ENCODE data around the gene MYL7.

MYL7 gene

DNA sequence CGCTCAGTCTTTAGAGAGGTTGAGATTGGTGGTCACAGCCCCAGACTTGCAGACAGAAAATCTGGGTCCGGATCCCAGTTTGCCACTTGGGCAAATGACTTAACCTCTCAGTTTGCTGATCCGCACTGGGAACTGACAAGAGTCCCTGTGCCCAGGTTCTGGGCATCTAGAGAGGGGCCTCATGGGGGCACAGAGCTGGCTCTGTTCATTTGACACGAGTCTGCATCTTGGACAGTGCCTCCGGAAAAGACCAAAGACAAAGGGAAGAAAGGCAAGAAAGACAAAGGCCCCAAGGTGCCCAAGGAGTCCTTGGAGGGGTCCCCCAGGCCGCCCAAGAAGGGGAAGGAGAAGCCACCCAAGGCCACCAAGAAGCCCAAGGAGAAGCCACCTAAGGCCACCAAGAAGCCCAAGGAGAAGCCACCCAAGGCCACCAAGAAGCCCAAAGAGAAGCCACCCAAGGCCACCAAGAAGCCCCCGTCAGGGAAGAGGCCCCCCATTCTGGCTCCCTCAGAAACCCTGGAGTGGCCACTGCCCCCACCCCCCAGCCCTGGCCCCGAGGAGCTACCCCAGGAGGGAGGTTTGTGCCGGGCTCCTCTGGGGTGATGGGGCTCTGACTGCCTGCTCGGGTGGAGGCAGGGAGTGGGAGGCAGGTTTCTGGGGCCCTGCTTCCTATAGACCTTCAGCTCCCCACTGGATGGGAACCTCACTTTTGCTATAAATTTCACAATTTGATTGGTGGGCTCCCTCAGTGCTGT is 34.6 kb downstream of the MYL7 start:
- H3K4me3 ChIP-seq (ENCODE audit: low read depth in 1 of 5, low read length in 5 of 5) = peak overlapping the region in 1 of 5 donors; percentile 9
- peaks cover 0 to 33% (median 16%) of the 10 kb centered on the region in 5 donors for H3K36me3 ChIP-seq (ENCODE audit: control insufficient read depth in 5 of 5, insufficient read depth in 5 of 5, low read length in 5 of 5)
- H3K9ac ChIP-seq (ENCODE audit: low read length in 5 of 5) = peak overlapping the region in 3 of 5 donors; percentile 8 to 56 (median 55)
- H3K9me3 ChIP-seq (ENCODE audit: control insufficient read depth in 5 of 5, low read length in 5 of 5) = no peaks in the 10 kb centered on the region
- peaks cover 13 to 48% (median 32%) of the 10 kb centered on the region in 5 donors for H3K4me1 ChIP-seq (ENCODE audit: control insufficient read depth in 5 of 5, insufficient read depth in 5 of 5, low read length in 5 of 5)
- H3K27ac ChIP-seq (ENCODE audit: low read depth, low read length) = peak overlapping the region; percentile 72
- H3K27me3 ChIP-seq (ENCODE audit: control insufficient read depth in 5 of 5, insufficient read depth in 4 of 5, low read length in 5 of 5) = peaks cover 0 to 6% (median 0%) of the 10 kb centered on the region in 5 donors

DNA sequence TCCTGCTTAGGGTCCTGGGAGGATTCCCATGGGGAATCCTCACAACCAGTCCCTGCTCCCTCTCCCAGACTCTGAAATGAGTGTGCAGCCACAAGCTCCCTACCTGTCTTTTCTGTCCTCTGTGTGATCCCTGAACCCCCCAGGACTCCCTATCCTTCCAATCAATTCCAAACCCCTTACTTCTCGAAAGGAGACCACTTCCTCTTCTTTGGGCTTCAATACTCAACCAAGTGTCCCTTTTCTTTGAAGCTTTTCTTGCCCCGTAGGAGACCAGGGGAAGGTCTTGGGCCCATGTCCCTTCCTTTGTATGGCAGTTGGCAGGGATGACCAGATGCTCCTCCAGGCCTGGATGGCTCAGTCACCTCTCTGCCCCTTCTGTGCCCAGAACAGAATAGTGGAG is 35.3 kb downstream of the MYL7 start:
- H3K4me1 ChIP-seq (ENCODE audit: control insufficient read depth in 5 of 5, insufficient read depth in 5 of 5, low read length in 5 of 5) = peaks cover 13 to 52% (median 34%) of the 10 kb centered on the region in 5 donors
- H3K27ac ChIP-seq (ENCODE audit: low read depth, low read length) = peak overlapping the region; percentile 72
- H3K27me3 ChIP-seq (ENCODE audit: control insufficient read depth in 5 of 5, insufficient read depth in 4 of 5, low read length in 5 of 5) = peaks cover 0 to 6% (median 0%) of the 10 kb centered on the region in 5 donors
- H3K4me3 ChIP-seq (ENCODE audit: low read depth in 1 of 5, low read length in 5 of 5) = peak overlapping the region; percentile 54 to 81 (median 69)
- peak overlapping the region; percentile 8 to 56 (median 41) for H3K9ac ChIP-seq (ENCODE audit: low read length in 5 of 5)
- H3K36me3 ChIP-seq (ENCODE audit: control insufficient read depth in 5 of 5, insufficient read depth in 5 of 5, low read length in 5 of 5) = peaks cover 0 to 27% (median 11%) of the 10 kb centered on the region in 5 donors
- no peaks in the 10 kb centered on the region for H3K9me3 ChIP-seq (ENCODE audit: control insufficient read depth in 5 of 5, low read length in 5 of 5)

DNA sequence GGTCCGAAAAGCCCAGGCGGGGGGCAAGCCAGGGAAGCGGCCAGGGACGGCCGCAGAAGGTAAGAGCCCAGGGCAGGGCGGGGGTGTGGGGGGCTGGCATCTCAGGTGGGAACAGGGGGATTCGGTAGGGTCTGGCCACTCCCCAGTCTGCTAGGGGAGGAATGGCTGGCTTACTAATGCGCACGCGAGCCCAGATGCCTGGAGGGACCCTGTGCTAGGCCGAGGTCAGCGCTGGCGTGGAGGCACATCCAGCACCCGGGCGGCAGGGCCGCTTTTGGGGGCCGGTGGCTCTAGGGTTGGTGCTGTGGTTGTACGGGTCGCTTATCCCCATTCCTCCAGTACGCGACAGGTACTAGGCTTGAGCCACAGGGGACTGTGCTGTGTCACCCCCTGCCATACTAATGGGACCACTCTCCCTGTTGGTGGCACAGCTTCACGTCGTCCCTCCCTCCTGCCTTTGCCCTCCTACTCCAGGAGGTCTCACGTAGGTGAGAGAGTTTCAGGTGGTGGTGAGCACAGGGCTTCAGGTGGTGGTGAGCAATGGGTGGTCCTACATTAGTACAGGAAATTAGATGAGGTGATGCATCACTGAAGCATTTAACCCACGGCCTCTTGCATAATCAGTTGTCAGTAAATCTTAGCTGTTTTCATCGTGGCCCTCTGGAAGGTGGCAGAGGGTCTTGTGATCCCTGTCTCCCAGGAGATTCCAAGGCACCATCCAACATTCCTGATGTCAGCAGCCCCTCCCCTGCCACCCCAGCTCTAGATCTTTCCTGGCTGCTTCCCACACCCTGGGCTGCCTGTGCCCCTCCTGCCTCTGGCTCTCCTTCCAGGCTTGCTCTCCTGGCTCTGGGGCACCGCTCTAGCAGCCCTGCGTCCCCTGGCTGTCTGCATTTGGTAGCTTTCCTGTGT is 36.0 kb downstream of the MYL7 start:
- H3K27me3 ChIP-seq (ENCODE audit: control insufficient read depth in 5 of 5, insufficient read depth in 4 of 5, low read length in 5 of 5) = peaks cover 0 to 3% (median 0%) of the 10 kb centered on the region in 5 donors
- H3K4me1 ChIP-seq (ENCODE audit: control insufficient read depth in 5 of 5, insufficient read depth in 5 of 5, low read length in 5 of 5) = peaks cover 13 to 54% (median 37%) of the 10 kb centered on the region in 5 donors

DNA sequence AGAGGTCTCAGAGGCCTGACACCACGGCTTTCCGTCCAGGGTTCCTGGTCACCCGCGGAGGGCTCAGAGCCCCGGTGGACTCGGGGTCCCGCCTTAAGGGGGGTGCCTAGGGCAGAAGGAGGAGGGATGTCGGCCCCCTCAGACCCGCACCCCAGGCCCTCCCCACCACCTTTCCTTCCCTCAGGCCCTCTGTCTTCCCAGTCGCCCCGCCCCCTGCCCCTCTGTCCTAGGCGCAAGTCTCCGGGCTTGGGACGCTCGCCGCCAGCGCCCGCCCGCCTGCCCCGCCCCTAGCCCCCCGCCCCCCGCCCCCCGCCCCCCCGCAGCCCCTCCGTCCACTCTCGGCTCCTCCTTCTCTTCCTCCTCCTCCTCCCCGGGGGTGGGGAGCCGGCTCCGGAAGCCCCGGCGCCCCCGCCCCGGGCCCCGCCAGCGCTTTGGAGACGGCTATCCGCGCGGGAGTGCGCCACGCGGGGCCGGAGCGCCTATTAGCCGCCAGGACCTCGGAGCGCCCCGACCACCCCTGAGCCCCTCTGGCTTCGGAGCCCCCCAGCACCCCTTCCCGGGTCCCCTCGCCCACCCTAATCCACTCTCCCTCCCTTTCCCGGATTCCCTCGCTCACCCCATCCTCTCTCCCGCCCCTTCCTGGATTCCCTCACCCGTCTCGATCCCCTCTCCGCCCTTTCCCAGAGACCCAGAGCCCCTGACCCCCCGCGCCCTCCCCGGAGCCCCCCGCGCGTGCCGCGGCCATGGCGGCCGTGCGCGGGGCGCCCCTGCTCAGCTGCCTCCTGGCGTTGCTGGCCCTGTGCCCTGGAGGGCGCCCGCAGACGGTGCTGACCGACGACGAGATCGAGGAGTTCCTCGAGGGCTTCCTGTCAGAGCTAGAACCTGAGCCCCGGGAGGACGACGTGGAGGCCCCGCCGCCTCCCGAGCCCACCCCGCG is 36.9 kb downstream of the MYL7 start, which contains the start of gene AEBP1:
TSS of gene AEBP1 (plus strand) at position 423 of the 937 bp plus-strand sequence. CDS start at position 744, 321 bp downstream.
- H3K9ac ChIP-seq (ENCODE audit: low read length in 5 of 5) = peak within 1 kb of the TSS; percentile 8 to 70 (median 59)
- H3K27me3 ChIP-seq (ENCODE audit: control insufficient read depth in 5 of 5, insufficient read depth in 4 of 5, low read length in 5 of 5) = peaks cover 0 to 3% (median 0%) of the 10 kb centered on the region in 5 donors
- H3K4me1 ChIP-seq (ENCODE audit: control insufficient read depth in 5 of 5, insufficient read depth in 5 of 5, low read length in 5 of 5) = peaks cover 13 to 54% (median 37%) of the 10 kb centered on the region in 5 donors
- H3K9me3 ChIP-seq (ENCODE audit: control insufficient read depth in 5 of 5, low read length in 5 of 5) = no peaks in the 10 kb centered on the region
- peak within 1 kb of the TSS; percentile 72 for H3K27ac ChIP-seq (ENCODE audit: low read depth, low read length)
- peak within 1 kb of the TSS; percentile 54 to 81 (median 69) for H3K4me3 ChIP-seq (ENCODE audit: low read depth in 1 of 5, low read length in 5 of 5)
- peaks cover 0 to 16% (median 4%) of the 10 kb centered on the region in 5 donors for H3K36me3 ChIP-seq (ENCODE audit: control insufficient read depth in 5 of 5, insufficient read depth in 5 of 5, low read length in 5 of 5)

More for the DNA sequence above, 36.0 kb downstream of the MYL7 start:
- H3K4me3 ChIP-seq (ENCODE audit: low read depth in 1 of 5, low read length in 5 of 5) = peak overlapping the region; percentile 54 to 81 (median 69)
- H3K9ac ChIP-seq (ENCODE audit: low read length in 5 of 5) = peak overlapping the region; percentile 8 to 70 (median 59)
- H3K9me3 ChIP-seq (ENCODE audit: control insufficient read depth in 5 of 5, low read length in 5 of 5) = no peaks in the 10 kb centered on the region
- H3K36me3 ChIP-seq (ENCODE audit: control insufficient read depth in 5 of 5, insufficient read depth in 5 of 5, low read length in 5 of 5) = peaks cover 0 to 20% (median 7%) of the 10 kb centered on the region in 5 donors
- H3K27ac ChIP-seq (ENCODE audit: low read depth, low read length) = peak overlapping the region; percentile 72

DNA sequence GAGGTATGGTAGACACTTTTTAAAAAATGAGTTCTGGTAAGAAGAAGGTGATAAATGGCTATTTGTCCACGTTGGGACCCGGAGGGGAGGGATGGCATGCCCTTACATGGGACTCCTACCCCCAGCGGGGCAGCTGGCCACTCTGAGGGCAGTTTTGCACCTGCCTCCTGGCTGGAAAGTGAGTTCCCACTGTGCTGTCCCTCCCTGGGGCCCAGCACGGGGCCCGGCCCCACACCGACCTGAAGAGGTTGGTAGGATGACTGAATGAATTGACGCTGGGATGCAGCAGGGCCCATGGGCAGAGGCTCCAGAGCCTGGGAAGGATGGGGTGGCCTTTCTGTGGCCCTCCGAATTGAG is 37.6 kb downstream of the MYL7 start:
- H3K4me1 ChIP-seq (ENCODE audit: control insufficient read depth in 5 of 5, insufficient read depth in 5 of 5, low read length in 5 of 5) = peaks cover 13 to 54% (median 37%) of the 10 kb centered on the region in 5 donors
- H3K27me3 ChIP-seq (ENCODE audit: control insufficient read depth in 5 of 5, insufficient read depth in 4 of 5, low read length in 5 of 5) = peaks cover 0 to 3% (median 0%) of the 10 kb centered on the region in 5 donors
- H3K27ac ChIP-seq (ENCODE audit: low read depth, low read length) = peak overlapping the region; percentile 61
- peaks cover 0 to 12% (median 0%) of the 10 kb centered on the region in 5 donors for H3K36me3 ChIP-seq (ENCODE audit: control insufficient read depth in 5 of 5, insufficient read depth in 5 of 5, low read length in 5 of 5)
- H3K9me3 ChIP-seq (ENCODE audit: control insufficient read depth in 5 of 5, low read length in 5 of 5) = no peaks in the 10 kb centered on the region
- H3K9ac ChIP-seq (ENCODE audit: low read length in 5 of 5) = peak overlapping the region in 1 of 5 donors; percentile 47
- peak overlapping the region in 1 of 5 donors; percentile 29 for H3K4me3 ChIP-seq (ENCODE audit: low read depth in 1 of 5, low read length in 5 of 5)

DNA sequence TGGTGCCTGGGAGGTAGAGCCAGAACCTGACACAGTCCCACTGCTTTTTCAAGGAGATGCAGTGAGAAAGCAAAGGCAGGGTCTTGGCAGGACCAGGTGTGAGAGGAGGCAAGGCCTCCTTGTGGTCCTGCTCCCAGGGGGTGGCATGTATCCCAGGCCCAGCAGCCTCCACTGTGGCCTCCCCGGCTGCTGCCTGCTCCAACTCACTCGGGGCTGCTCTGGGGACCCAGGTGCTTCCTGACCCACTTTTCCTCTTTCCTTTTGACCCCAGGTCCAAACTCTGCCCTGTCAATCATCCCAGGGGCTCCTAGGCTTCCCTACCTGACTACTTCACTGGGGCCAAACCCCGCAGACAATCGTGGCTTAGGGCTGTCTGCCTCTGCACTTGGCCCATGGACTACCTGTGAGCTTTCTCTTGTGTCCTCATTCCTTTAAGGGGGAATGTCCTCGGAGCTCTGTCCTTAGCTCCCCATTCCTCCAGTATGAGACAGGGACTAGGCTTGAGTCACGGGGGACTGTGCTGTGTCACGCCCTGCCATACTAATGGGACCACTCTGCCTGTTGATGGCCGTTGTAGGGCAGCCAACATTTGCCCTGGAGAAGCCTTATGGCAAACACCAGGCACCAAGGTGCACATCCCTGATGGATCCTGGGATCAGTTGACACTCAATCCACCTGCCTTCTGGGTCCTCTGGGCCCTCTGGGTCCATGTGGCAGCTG is 38.1 kb downstream of the MYL7 start:
- Histone ChIP-seq H3K36me3 (ENCODE audit: control insufficient read depth in 5 of 5, insufficient read depth in 5 of 5, low read length in 5 of 5) (peaks cover 0 to 7% (median 0%) of the 10 kb centered on the region in 5 donors), H3K4me3 (ENCODE audit: low read depth in 1 of 5, low read length in 5 of 5) (no peak overlapping the region), H3K27me3 (ENCODE audit: control insufficient read depth in 5 of 5, insufficient read depth in 4 of 5, low read length in 5 of 5) (peaks cover 0 to 3% (median 0%) of the 10 kb centered on the region in 5 donors), H3K9me3 (ENCODE audit: control insufficient read depth in 5 of 5, low read length in 5 of 5) (no peaks in the 10 kb centered on the region), H3K27ac (ENCODE audit: low read depth, low read length) (peak overlapping the region; percentile 61), H3K4me1 (ENCODE audit: control insufficient read depth in 5 of 5, insufficient read depth in 5 of 5, low read length in 5 of 5) (peaks cover 13 to 54% (median 38%) of the 10 kb centered on the region in 5 donors), H3K9ac (ENCODE audit: low read length in 5 of 5) (peak overlapping the region in 3 of 5 donors; percentile 6 to 47 (median 26))

DNA sequence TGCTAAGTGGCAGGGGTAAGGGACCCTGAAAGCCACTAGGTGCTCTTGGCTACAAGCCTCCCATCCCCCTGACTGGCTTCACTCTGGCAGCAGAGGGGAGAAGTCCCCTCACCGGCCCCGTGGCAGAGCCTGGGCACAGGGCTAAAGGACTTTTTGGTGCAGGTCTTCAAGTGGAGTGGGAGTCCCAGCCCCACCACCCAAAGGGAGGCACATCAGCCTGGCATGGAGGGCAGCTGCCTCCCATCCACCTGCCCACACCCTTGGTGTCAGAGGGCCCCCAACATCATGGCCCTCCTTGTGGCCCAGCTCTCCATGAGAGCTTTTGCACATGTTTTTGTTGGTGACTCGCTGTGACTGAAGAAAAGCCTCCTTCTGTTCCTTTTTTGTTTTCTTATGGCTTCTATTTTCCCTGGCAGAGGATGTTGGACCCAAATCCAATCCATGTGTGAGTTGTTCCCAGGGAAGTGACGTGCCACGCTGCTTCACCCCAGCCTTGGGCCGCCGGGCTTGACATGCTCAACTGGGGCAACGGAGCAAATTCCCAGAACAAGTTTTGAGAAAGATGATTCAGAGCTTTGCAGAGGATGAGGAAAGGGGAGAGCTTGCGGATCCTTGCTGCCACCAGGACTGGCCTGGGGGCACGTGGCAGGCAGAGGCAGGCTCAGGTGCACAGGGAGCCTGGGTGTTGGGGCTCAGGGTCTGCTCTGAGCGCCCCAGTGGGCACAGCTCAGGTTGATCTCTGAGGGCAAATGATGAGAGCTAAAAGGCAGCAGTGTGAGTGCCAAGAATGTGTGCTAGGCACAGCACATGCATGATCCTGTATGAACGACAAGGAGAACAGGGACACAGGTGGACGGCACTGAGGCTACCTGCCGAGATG is 38.9 kb downstream of the MYL7 start:
- Histone ChIP-seq H3K27ac (ENCODE audit: low read depth, low read length) (peak overlapping the region; percentile 61), H3K27me3 (ENCODE audit: control insufficient read depth in 5 of 5, insufficient read depth in 4 of 5, low read length in 5 of 5) (peaks cover 0 to 3% (median 0%) of the 10 kb centered on the region in 5 donors), H3K36me3 (ENCODE audit: control insufficient read depth in 5 of 5, insufficient read depth in 5 of 5, low read length in 5 of 5) (peaks cover 0 to 3% (median 0%) of the 10 kb centered on the region in 5 donors), H3K4me1 (ENCODE audit: control insufficient read depth in 5 of 5, insufficient read depth in 5 of 5, low read length in 5 of 5) (peaks cover 13 to 54% (median 38%) of the 10 kb centered on the region in 5 donors), H3K4me3 (ENCODE audit: low read depth in 1 of 5, low read length in 5 of 5) (no peak overlapping the region), H3K9me3 (ENCODE audit: control insufficient read depth in 5 of 5, low read length in 5 of 5) (no peaks in the 10 kb centered on the region), H3K9ac (ENCODE audit: low read length in 5 of 5) (peak overlapping the region in 3 of 5 donors; percentile 6 to 26 (median 26))

DNA sequence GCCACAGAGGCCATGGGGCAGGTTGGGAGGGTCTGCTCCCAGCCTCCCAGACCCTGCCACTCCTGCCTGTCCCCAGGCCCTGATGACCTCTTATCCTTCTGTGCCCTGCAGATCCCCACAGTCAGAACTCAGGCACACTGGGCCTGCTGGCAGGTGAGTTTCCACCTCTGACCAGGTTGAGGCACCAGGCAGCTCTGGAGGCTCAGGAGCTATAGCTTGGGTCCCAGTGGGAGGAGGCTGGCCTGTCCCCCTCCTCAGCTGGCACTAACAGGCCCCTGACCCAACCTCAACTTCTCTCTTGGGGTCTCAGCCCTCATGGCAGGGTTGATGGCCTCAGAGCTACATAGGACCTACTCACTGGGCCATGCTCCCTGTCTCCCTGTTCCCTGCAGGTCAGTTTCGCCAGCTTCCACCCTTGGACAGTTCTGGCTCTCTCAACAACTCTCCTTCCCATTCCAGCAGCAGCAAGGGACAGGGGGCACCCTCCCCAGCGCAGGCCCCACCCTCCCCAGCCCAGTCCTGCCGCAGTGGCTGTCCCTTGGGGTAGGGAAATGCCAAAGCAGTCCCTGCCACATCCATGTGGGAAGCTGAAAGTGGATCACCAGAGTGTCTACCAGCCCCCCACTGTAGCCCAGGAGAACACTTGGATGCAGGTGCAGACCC is 39.7 kb downstream of the MYL7 start:
- Histone ChIP-seq H3K9ac (ENCODE audit: low read length in 5 of 5) (peak overlapping the region in 1 of 5 donors; percentile 26), H3K4me3 (ENCODE audit: low read depth in 1 of 5, low read length in 5 of 5) (no peak overlapping the region), H3K36me3 (ENCODE audit: control insufficient read depth in 5 of 5, insufficient read depth in 5 of 5, low read length in 5 of 5) (no peaks in the 10 kb centered on the region), H3K27me3 (ENCODE audit: control insufficient read depth in 5 of 5, insufficient read depth in 4 of 5, low read length in 5 of 5) (peaks cover 0 to 3% (median 0%) of the 10 kb centered on the region in 5 donors), H3K27ac (ENCODE audit: low read depth, low read length) (peak overlapping the region; percentile 69), H3K9me3 (ENCODE audit: control insufficient read depth in 5 of 5, low read length in 5 of 5) (peaks cover 0 to 2% (median 0%) of the 10 kb centered on the region in 5 donors), H3K4me1 (ENCODE audit: control insufficient read depth in 5 of 5, insufficient read depth in 5 of 5, low read length in 5 of 5) (peaks cover 13 to 49% (median 35%) of the 10 kb centered on the region in 5 donors)
